ENCODE results near the gene CDH13. TPM values are rescaled to one million over a fixed set of nuclear protein-coding genes. Genes with fewer than 3 reads are reported as not detected.

CDH13 gene
- total and polyA plus RNA-seq, 2 donors (not counting 1 experiment from before 2014, with no cell fraction given) = 27.6 to 96.7 TPM

GRCh38 chr16:82684256-82684655 is 57.5 kb downstream of the CDH13 start:
- Histone ChIP-seq H3K36me3 (ENCODE audit: control insufficient read depth, insufficient read depth, low read length) (no peaks in the 10 kb centered on the region), H3K4me2 (ENCODE audit: extremely low read depth, insufficient read depth, low read length) (no peak overlapping the region), H3K9me3 (ENCODE audit: control insufficient read depth, insufficient read depth, low read depth, low read length) (no peaks in the 10 kb centered on the region), H3K27me3 (ENCODE audit: control insufficient read depth, insufficient read depth, low read length) (no peaks in the 10 kb centered on the region), H4K20me1 (ENCODE audit: control insufficient read depth, extremely low read depth, insufficient read depth, low read length) (no peaks in the 10 kb centered on the region), H3K4me3 (replicated peaks in 1 of 4; ENCODE audit: control extremely low read depth in 1 of 4, insufficient read depth in 1 of 4, low read depth in 3 of 4, low read length in 4 of 4) (no peak overlapping the region), H2AFZ (ENCODE audit: low read length) (no peak overlapping the region), H3K4me1 (ENCODE audit: control insufficient read depth, extremely low read depth, insufficient read depth, low read length) (no peaks in the 10 kb centered on the region), H3K79me2 (ENCODE audit: control insufficient read depth, insufficient read depth, low read length) (no peaks in the 10 kb centered on the region), H3K27ac (ENCODE audit: insufficient read depth, low read length) (no peak overlapping the region), H3K9ac (ENCODE audit: insufficient read depth, low read length) (no peak overlapping the region)
- peak in 1 of 2 donors; percentile 73 for DNase-seq (ENCODE audit: low read depth in 2 of 2)
- TF ChIP-seq EZH2 (IDR thresholded peaks at IDR 0.05; ENCODE audit: low read length, missing control alignments) (no peak), CTCF (conservative IDR thresholded peaks at IDR 0.05 in 1 of 2, IDR thresholded peaks at IDR 0.05 in 1 of 2; ENCODE audit: low read depth in 1 of 2, low read length in 2 of 2) (no peak)

- no peaks in the 10 kb centered on the region for H3K4me1 ChIP-seq (ENCODE audit: control insufficient read depth, extremely low read depth, insufficient read depth, low read length)
- H3K79me2 ChIP-seq (ENCODE audit: control insufficient read depth, insufficient read depth, low read length) = no peaks in the 10 kb centered on the region
These were observed 58.8 kb downstream of the CDH13 start for GRCh38 chr16:82685526-82685925.

DNA sequence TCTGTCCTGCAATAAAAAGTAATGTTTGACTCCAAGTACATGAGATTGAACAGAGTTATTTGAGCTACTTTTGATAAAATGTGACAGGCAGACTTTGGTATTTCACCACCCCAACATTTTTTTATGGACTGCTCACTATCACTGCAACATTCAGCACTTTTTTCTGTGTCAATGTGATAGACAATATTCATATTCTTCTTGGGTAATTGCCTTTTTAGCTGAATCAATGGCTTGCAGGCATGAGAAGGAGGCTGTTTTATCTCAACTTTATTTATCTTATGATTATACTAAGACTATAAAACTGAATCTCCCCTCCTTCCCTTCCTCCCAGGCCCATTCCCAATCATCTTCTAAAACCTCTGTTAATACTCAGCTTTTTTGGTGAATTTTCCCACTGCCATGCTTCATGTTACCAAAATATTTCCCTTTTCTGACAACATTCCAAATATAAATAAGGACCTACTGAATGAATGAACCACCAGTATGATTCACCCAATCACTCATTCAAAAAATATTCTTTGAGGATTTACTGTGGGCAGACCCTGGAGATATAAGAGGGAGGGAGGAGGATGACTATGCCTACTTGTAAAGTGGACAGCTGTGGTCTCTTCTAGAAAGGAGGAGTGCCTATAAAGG is 67.6 kb downstream of the CDH13 start:
- DNase-seq (ENCODE audit: low read depth in 2 of 2) = peak; percentile 31 to 85
- no peak overlapping the region for H3K4me2 ChIP-seq (ENCODE audit: extremely low read depth, insufficient read depth, low read length)
- no peaks in the 10 kb centered on the region for H3K27me3 ChIP-seq (ENCODE audit: control insufficient read depth, insufficient read depth, low read length)
- H3K9me3 ChIP-seq (ENCODE audit: control insufficient read depth, insufficient read depth, low read depth, low read length) = no peaks in the 10 kb centered on the region
- TF ChIP-seq CTCF (conservative IDR thresholded peaks at IDR 0.05 in 1 of 2, IDR thresholded peaks at IDR 0.05 in 1 of 2; ENCODE audit: low read depth in 1 of 2, low read length in 2 of 2) (no peak), EZH2 (IDR thresholded peaks at IDR 0.05; ENCODE audit: low read length, missing control alignments) (no peak)
- no peaks in the 10 kb centered on the region for H4K20me1 ChIP-seq (ENCODE audit: control insufficient read depth, extremely low read depth, insufficient read depth, low read length)
- no peaks in the 10 kb centered on the region for H3K36me3 ChIP-seq (ENCODE audit: control insufficient read depth, insufficient read depth, low read length)
- H3K4me3 ChIP-seq (replicated peaks in 1 of 4; ENCODE audit: control extremely low read depth in 1 of 4, insufficient read depth in 1 of 4, low read depth in 3 of 4, low read length in 4 of 4) = no peak overlapping the region
- H3K4me1 ChIP-seq (ENCODE audit: control insufficient read depth, extremely low read depth, insufficient read depth, low read length) = peaks cover 7% of the 10 kb centered on the region
- no peak overlapping the region for H3K9ac ChIP-seq (ENCODE audit: insufficient read depth, low read length)
- no peak overlapping the region for H2AFZ ChIP-seq (ENCODE audit: low read length)
- H3K27ac ChIP-seq (ENCODE audit: insufficient read depth, low read length) = no peak overlapping the region
- no peaks in the 10 kb centered on the region for H3K79me2 ChIP-seq (ENCODE audit: control insufficient read depth, insufficient read depth, low read length)

More at GRCh38 chr16:82685526-82685925, 58.8 kb downstream of the CDH13 start:
- Histone ChIP-seq H3K9ac (ENCODE audit: insufficient read depth, low read length) (no peak overlapping the region), H2AFZ (ENCODE audit: low read length) (no peak overlapping the region), H3K4me3 (replicated peaks in 1 of 4; ENCODE audit: control extremely low read depth in 1 of 4, insufficient read depth in 1 of 4, low read depth in 3 of 4, low read length in 4 of 4) (no peak overlapping the region), H4K20me1 (ENCODE audit: control insufficient read depth, extremely low read depth, insufficient read depth, low read length) (no peaks in the 10 kb centered on the region), H3K4me2 (ENCODE audit: extremely low read depth, insufficient read depth, low read length) (no peak overlapping the region), H3K36me3 (ENCODE audit: control insufficient read depth, insufficient read depth, low read length) (no peaks in the 10 kb centered on the region), H3K9me3 (ENCODE audit: control insufficient read depth, insufficient read depth, low read depth, low read length) (no peaks in the 10 kb centered on the region), H3K27me3 (ENCODE audit: control insufficient read depth, insufficient read depth, low read length) (no peaks in the 10 kb centered on the region), H3K27ac (ENCODE audit: insufficient read depth, low read length) (no peak overlapping the region)
- no peak for TF ChIP-seq EZH2 (IDR thresholded peaks at IDR 0.05; ENCODE audit: low read length, missing control alignments)
- no peak for TF ChIP-seq CTCF (conservative IDR thresholded peaks at IDR 0.05 in 1 of 2, IDR thresholded peaks at IDR 0.05 in 1 of 2; ENCODE audit: low read depth in 1 of 2, low read length in 2 of 2)
- no peak for DNase-seq (ENCODE audit: low read depth in 2 of 2)

All from fibroblast of lung (primary cell).